ENCODE data around the gene LGALS3. TPM values are rescaled to one million over a fixed set of nuclear protein-coding genes. Genes with fewer than 3 reads are reported as not detected.

The LGALS3 gene
- total RNA-seq, 1 experiment from 2014 or later: 1.9 TPM

DNA sequence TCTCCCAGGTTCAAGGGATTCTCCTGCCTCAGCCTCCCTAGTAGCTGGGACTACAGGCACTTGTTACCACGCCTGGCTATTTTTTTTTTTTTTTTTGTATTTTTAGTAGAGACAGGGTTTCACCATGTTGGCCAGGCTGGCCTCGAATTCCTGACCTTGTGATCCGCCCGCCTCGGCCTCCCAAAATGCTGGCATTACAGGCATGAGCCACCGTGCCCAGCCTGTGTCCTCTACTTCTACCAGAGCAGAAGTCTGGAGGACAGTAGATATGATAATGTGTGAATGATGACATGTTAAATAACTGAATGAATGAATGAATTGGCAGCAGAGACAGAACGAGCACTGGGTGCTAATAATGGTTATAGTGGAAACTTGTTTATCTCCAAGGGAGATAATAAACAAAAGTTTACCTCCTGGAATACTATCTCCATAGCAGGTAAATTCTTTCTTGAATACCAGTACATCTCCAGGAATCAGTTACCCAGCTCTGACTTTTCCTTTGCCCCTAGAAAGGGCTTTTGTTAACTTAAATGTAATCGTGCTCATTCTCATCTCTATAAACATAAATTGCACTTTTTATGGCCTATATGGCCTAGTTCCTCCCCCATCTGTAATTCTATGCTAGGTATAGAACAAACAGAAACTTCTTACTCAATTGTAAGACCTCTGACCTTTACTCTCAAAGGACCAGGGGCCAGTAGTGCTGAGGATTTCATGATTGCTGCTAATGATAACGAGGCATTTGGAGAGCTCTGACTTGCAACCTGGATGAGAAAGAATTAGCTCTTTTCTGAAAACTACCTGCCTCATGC is 7.2 kb upstream of the LGALS3 start:
- H3K4me3 ChIP-seq: no peak overlapping the region
- H3K9me3 ChIP-seq (replicated peaks): no peaks in the 10 kb centered on the region
- H3K4me1 ChIP-seq: peaks cover 2% of the 10 kb centered on the region; the same call in 1 of the 2 replicates
- no peaks in the 10 kb centered on the region for H3K36me3 ChIP-seq
- no peaks in the 10 kb centered on the region for H3K27me3 ChIP-seq
- no peak overlapping the region for H3K27ac ChIP-seq
- no peak for DNase-seq

DNA sequence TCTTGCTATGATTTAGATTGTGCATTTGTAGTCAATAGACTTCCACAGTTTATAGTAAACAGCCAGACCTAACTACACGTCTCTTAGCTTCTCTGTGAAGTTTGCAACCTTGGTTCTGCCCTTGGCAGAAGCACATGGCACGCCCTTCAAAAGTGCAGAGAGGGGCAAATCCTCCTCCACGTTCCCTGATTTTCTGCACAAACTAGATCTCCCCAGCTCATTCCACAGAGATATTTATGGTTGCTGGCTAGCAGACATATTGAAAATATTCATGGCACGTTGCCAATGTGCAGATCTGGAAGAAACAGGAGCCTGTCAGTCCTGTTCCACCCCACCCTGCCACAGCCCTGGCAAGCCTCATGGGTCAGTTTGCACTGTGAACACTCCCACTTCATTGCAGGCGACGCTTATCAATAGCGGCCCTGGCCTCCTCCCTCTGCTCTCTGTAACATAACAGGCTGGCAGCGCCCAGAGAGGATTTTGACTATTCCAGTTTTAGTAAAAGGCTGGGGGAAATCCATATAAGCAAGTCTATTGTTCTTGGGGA is 6.5 kb upstream of the LGALS3 start:
- peaks cover 2% of the 10 kb centered on the region; the same call in 1 of the 2 replicates for H3K4me1 ChIP-seq
- no peaks in the 10 kb centered on the region for H3K36me3 ChIP-seq
- H3K27ac ChIP-seq: no peak overlapping the region
- H3K27me3 ChIP-seq: no peaks in the 10 kb centered on the region
- DNase-seq: no peak
- H3K9me3 ChIP-seq (replicated peaks): no peaks in the 10 kb centered on the region
- H3K4me3 ChIP-seq: no peak overlapping the region

DNA sequence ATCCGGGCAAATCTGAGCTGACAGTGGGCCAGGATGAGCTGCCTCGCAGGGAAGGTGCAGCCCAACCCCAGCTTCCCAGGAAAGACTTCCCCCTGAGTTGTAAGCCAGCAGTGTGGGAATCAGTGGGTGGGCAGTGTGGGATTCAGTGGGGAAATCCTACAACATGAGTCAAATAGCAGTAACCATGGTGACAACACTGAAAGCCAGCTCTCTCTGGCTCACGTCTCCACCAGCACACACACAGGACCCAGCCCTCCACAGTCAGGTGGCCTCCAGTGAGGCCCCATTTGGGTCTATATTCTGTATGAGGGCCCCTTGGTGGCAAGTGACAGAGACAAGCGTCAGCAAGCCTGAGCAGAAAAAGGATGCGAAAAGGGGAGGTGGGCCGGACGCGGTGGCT is 6.0 kb upstream of the LGALS3 start:
- no peak overlapping the region for H3K27ac ChIP-seq
- DNase-seq: no peak

DNA sequence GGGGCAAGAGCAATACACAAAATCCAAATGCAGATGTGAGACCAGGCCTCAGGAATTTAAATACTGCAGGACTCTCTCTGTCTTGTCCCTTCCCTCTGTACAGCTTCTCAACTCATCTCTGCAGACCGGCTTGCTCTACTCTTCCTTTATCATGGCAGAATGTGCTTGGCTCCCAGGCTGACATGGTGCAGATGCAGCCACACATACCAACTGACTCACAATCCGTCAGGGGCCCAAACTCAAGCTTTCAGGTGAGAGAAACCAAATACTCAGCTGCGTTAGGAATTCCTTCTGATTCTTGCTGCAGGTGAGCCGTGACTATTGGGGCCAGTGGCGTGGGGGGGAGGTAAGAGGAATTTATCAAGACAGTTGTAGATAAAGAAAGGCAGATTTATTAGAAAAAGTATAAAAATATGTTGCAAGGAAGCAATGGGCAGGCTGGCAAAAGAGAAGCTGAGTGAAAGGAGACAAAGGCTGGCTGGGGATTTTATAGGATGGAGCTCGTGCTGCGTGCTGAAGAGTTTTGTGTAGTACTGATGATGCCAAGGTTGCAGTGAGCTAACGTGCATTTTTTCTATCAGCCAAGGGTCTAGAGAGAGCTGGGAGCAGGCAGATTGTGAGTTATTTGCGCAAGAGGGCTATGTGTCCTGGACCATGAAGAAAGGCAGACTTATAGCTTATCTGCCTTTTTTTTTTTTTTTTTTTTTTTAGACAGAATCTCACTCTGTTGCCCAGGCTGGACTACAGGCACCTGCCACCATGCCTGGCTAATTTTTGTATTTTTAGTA is 5.0 kb upstream of the LGALS3 start:
- no peak overlapping the region for H3K27ac ChIP-seq
- no peaks in the 10 kb centered on the region for H3K9me3 ChIP-seq (replicated peaks)
- H3K27me3 ChIP-seq: no peaks in the 10 kb centered on the region
- H3K4me1 ChIP-seq: peaks cover 2% of the 10 kb centered on the region; the same call in 1 of the 2 replicates
- no peak for DNase-seq
- no peak overlapping the region for H3K4me3 ChIP-seq
- no peaks in the 10 kb centered on the region for H3K36me3 ChIP-seq

More for the DNA sequence above, 6.0 kb upstream of the LGALS3 start:
- no peak overlapping the region for H3K4me3 ChIP-seq
- H3K36me3 ChIP-seq: no peaks in the 10 kb centered on the region
- H3K27me3 ChIP-seq: no peaks in the 10 kb centered on the region
- peaks cover 2% of the 10 kb centered on the region; the same call in 1 of the 2 replicates for H3K4me1 ChIP-seq
- H3K9me3 ChIP-seq (replicated peaks): no peaks in the 10 kb centered on the region

DNA sequence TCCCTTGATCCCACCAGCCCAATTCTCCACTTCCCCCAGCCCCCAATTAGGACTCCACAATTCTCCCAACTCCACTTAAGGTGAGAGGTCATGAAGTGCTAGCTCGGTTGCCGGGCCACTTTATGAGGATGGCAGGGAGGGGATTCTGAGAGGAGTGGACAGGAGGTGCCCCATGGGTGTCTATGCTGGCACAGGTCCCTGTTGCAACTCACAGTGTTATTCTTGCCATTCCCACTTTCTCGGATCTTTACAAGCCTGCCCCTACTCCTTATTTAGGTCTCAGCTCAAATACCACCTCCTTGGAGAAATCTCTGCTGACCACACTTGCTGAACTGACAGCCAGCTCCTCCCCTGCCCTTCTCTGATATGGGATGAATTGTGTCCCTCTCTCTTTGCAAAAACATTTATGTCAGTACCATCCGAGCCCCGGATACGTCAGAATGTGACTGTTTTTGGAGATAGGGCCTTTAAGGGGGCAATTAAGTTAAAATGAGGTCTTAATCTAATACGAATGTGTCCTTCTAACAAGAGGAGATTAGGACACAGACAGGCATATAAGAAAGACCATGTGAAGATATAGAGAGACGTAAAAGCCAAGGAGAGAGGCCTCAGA is 4.2 kb upstream of the LGALS3 start:
- Histone ChIP-seq H3K4me3 (no peak overlapping the region), H3K9me3 (replicated peaks) (no peaks in the 10 kb centered on the region), H3K4me1 (peaks cover 2% of the 10 kb centered on the region; the same call in 1 of the 2 replicates), H3K27ac (no peak overlapping the region), H3K36me3 (no peaks in the 10 kb centered on the region), H3K27me3 (no peaks in the 10 kb centered on the region)
- DNase-seq: no peak

DNA sequence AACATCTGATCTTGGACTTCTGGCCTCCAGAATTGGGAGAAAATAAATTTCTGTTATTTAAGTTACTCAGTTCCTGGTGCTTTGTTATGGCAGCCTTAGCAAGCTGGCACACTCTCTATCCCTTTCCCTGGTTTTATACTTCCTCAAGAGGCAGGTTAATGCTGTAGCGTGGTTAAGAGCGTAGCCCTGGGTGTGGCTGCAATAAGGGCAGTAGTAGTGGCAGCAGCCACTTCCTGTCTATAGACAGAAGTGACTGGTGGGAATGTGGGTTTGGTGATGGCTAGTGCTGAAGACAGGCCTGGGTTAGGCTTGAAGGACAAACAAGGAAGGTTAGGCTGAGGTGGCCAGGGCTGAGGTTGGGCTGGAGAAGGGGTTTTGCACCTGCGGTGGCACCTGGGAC is 3.6 kb upstream of the LGALS3 start:
- H3K9me3 ChIP-seq (replicated peaks): no peaks in the 10 kb centered on the region
- no peaks in the 10 kb centered on the region for H3K27me3 ChIP-seq
- no peak for DNase-seq
- H3K4me1 ChIP-seq: peaks cover 2% of the 10 kb centered on the region; the same call in 1 of the 2 replicates
- no peak overlapping the region for H3K4me3 ChIP-seq
- no peak overlapping the region for H3K27ac ChIP-seq
- no peaks in the 10 kb centered on the region for H3K36me3 ChIP-seq

DNA sequence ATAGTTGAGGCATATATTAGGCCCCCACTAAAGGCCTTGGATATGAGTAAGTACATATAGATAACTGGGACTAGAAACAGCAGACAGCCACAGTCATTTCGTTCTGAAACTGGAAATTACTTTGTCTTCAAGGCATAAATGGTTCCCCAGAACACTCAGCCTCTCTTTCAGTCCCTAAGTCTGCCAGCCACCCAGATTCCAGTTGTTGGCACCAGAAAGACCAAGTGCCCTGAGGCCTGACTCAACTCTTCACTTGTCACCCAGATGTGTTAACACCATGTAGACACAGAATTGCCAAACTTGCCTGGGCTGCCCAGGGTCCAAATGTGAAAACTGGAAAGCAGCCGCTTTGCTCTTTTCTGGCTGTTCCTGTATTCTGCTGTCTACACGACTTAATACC is 3.0 kb upstream of the LGALS3 start:
- no peak for DNase-seq
- Histone ChIP-seq H3K27me3 (no peaks in the 10 kb centered on the region), H3K4me1 (peaks cover 2% of the 10 kb centered on the region; the same call in 1 of the 2 replicates), H3K9me3 (replicated peaks) (no peaks in the 10 kb centered on the region), H3K4me3 (no peak overlapping the region), H3K27ac (no peak overlapping the region), H3K36me3 (no peaks in the 10 kb centered on the region)

DNA sequence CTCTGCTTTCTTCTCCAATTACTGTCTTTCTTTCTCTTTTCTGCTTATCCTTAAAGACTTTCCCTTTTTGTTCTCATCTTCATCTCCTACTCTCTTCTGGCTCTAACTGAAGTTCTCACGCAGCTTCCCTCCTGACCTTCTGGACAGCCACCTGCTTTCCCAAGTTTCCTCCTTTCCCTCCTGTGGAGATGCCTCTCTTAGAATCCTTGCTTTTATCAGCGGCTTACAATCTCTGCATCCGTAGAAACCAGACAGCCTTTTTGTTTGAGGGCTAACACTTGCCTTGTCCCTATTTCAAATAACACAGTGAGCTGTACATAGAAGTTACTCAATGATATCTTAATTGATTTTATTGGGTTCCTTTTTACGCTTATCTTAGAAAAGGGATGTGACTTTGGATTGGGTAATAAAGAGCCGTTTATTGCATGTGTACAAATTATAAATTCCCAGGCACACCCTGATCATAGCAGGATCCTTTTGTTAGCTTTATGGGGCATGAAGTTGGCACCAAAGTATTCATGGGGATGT is 2.1 kb upstream of the LGALS3 start:
- H3K9me3 ChIP-seq (replicated peaks): no peaks in the 10 kb centered on the region
- no peak for DNase-seq
- H3K4me1 ChIP-seq: peaks cover 2% of the 10 kb centered on the region; the same call in 1 of the 2 replicates
- no peaks in the 10 kb centered on the region for H3K27me3 ChIP-seq
- H3K27ac ChIP-seq: no peak overlapping the region
- no peaks in the 10 kb centered on the region for H3K36me3 ChIP-seq
- no peak overlapping the region for H3K4me3 ChIP-seq

DNA sequence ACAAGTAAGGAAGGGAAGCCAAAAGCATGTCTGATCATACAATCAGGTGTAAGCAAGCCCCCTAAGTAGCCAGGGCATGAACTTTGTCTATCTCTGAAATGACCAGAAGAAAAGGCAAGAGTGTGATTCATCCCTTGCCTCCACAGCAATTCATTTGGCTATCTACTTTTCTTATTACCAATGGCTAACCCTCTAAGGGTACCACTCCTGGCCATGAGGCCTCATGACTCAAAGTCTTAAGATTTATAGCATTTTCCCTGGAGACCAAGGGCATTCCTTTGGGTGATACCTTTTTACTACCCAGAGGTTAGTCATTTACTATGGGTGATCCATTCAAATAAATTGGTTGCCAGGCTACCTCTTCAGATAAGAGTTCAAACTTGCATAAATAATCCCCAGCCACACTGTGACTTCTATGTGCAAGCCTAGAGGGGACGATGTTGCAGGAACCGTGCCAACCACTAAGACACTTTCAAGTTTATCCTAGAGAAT is 1.5 kb upstream of the LGALS3 start:
- Histone ChIP-seq H3K27me3 (no peaks in the 10 kb centered on the region), H3K9me3 (replicated peaks) (no peaks in the 10 kb centered on the region), H3K4me1 (peaks cover 2% of the 10 kb centered on the region; the same call in 1 of the 2 replicates), H3K4me3 (no peak overlapping the region), H3K36me3 (no peaks in the 10 kb centered on the region), H3K27ac (no peak overlapping the region)
- DNase-seq: no peak

DNA sequence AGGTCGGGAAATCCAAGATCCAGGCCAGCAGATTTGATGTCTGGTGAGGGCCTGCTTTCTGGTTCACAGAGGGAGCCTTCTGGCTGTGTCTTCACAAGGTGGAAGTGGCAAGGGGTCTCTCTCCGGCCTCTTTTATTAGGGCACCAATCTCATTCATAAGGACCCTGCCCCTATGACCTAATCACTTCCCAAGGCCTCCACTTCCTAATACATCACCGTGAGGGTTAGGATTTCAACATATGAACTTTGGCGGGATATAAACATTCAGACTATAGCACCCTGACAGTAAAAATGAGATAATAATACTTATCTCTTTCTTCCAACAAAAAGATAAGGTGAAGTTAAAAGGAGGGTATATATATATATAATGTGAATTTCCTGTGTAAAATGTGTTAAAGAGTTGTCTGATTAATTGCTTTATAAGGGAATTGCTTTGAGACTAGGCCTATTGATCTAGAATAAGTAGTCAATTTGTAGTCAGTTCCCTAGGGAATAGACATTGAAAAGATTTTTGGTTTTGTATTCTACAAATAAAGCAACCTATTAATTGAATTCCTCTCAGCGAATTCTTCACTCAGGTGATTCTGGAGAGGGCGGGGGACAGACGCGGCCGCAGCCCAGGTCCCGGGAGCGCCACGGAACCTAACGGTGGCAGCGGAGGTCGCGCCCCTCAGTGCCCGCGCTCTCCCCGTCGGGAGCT is 516 bp upstream of the LGALS3 start:
- Histone ChIP-seq H3K4me1 (no peaks in the 10 kb centered on the region), H3K9me3 (replicated peaks) (no peaks in the 10 kb centered on the region), H3K27me3 (no peaks in the 10 kb centered on the region), H3K36me3 (no peaks in the 10 kb centered on the region), H3K4me3 (peak overlapping the region; percentile 53), H3K27ac (no peak overlapping the region)
- DNase-seq: no peak

DNA sequence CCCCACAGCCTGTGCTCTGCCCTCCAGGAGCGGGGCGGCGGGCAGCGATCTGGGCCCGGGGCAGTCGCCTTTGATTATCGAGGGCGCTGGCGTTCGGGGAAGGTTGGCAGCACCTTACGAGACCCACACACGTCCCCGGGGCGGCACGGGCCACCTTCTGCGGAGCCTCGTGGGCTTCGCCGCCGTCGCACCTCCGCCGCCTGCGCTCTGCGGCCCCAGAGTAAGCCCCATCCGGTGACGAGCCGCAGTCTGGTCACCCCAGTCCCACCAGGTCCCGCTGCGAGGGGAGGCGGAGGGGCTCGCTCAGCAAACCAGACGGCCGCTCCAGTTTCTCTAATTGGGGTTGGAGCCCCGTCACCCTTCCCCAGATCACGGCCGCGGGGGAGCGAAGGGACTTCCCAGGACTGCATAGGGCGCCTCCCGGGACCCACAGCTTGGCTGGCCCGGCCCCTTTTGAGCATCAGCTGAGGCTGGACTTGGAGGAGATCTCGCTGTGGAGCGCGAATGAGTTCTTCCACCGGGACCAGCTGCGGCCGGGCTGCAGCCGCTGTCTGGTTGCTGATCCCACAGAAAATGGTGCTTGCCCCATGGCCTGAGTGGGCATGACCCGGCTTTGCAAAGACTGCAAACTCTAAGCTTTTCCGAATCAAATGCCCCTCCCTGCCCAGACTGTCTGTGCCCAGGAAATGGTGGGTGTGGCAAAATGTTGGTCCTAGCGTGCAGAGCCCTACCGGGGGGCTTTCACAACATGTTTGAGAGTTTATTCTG is 560 bp downstream of the LGALS3 start:
- Histone ChIP-seq H3K4me3 (peak overlapping the region; percentile 53), H3K27me3 (no peaks in the 10 kb centered on the region), H3K9me3 (replicated peaks) (no peaks in the 10 kb centered on the region), H3K27ac (no peak overlapping the region), H3K36me3 (no peaks in the 10 kb centered on the region), H3K4me1 (no peaks in the 10 kb centered on the region)
- peak; percentile 22 to 36 for DNase-seq

DNA sequence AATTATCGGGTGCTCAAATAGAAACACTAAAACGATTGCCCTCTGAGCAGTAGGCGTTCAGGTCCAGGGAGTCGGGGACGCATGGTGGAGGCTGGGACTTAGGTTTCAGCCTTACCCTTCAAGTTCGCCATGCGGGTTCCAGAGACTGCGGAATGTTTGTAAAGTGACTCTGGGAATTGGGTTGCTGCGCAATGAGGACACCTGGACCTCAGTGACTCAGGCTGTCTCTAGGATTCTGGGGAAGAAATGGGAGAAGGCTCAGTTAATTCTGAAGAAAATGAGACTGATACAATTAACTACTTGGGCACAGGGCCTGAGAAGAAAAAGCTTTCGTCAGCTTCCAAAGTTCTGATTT is 1.1 kb downstream of the LGALS3 start:
- no peaks in the 10 kb centered on the region for H3K9me3 ChIP-seq (replicated peaks)
- DNase-seq: no peak
- H3K4me1 ChIP-seq: no peaks in the 10 kb centered on the region
- H3K36me3 ChIP-seq: no peaks in the 10 kb centered on the region
- peak overlapping the region; percentile 53 for H3K4me3 ChIP-seq
- no peaks in the 10 kb centered on the region for H3K27me3 ChIP-seq
- H3K27ac ChIP-seq: no peak overlapping the region

DNA sequence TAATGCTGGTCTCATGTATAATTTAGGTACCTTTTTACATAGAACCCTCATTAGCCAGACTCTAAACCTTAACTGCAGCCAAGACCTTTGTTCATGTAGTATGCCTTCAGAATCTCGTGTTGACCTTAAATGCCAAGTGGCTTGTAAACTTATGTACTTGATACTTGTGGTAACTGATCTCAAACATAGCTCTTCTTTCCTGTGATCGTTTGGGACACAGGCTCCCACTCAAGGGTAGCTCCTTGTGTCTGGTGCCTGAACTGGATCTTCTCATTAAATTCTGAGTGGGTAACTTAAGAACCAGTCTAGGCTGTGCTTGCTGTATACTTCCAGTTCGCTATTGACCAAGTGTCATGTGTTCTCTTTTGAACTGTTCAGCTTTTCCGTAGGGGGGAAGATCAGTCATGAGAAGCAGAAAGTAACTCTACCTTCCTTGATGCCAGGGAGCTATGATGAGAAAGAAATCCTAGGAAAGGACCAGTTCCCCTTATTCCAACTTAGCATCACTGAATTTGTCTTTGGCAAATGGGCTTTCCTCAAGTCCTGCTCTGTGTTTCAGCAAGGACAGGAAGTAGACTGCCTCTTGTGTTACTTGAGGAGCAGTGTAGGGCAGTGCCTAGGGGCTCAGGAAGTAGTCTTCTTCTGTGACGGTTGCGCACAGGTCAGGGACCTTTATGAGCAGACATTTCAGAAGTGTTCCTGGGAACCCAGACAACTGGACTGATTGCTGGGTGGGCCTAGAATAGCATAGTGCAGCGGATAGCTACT is 2.5 kb downstream of the LGALS3 start:
- Histone ChIP-seq H3K27me3 (no peaks in the 10 kb centered on the region), H3K4me1 (no peaks in the 10 kb centered on the region), H3K4me3 (no peak overlapping the region), H3K36me3 (no peaks in the 10 kb centered on the region), H3K27ac (no peak overlapping the region), H3K9me3 (replicated peaks) (no peaks in the 10 kb centered on the region)
- DNase-seq: no peak

Measured in SJCRH30 (cell line).